Ishikawa (cell line): ENCODE results near the gene TPK1.

Experiments used
- CREB1 ChIP-seq: IDR thresholded peaks from 2 replicates; pipeline ENCODE4 v1.6.1; 2012; ENCODE audit warnings: low read depth
- EP300 ChIP-seq: IDR thresholded peaks from 2 replicates; pipeline ENCODE4 v1.6.1; 2012; ENCODE audit warnings: borderline replicate concordance
- FOXM1 ChIP-seq: IDR thresholded peaks from 2 replicates; pipeline ENCODE4 v1.6.1; 2012; ENCODE audit warnings: low read depth, borderline replicate concordance
- MAX ChIP-seq: IDR thresholded peaks from 2 replicates; pipeline ENCODE4 v1.6.1; 2012
- NFIC ChIP-seq: IDR thresholded peaks from 2 replicates; pipeline ENCODE4 v1.6.1; 2012
- RAD21 ChIP-seq: IDR thresholded peaks from 2 replicates; pipeline ENCODE4 v1.6.1; 2012; ENCODE audit warnings: low read depth
- REST ChIP-seq: IDR thresholded peaks from 2 replicates; pipeline ENCODE4 v1.6.1; 2012; ENCODE audit warnings: low read depth, mild to moderate bottlenecking
- TEAD4 ChIP-seq: IDR thresholded peaks from 2 replicates; pipeline ENCODE4 v1.6.1; 2012
- YY1 ChIP-seq: IDR thresholded peaks from 2 replicates; pipeline ENCODE4 v1.6.1; 2012; ENCODE audit warnings: low read depth

- TF ChIP-seq REST (no peak), MAX (no peak), CREB1 (no peak), EP300 (no peak), TEAD4 (no peak), NFIC (no peak), RAD21 (no peak), YY1 (no peak), FOXM1 (no peak)
Observed at GRCh38 chr7:144497282-144497681, 338.6 kb downstream of the TPK1 start.
